ENCODE data around the gene CYP26B1. TPM values are rescaled to one million over a fixed set of nuclear protein-coding genes. Genes with fewer than 3 reads are reported as not detected.

CYP26B1 gene
- polyA plus RNA-seq, 1 donor (not counting 4 experiments of a cell fraction or from before 2014, with no cell fraction given), result 1.2 TPM

- Histone ChIP-seq H3K79me2 (ENCODE audit: control insufficient read depth, insufficient read depth, low read length) (no peaks in the 10 kb centered on the region), H3K4me2 (ENCODE audit: control insufficient read depth, extremely low read depth, insufficient read depth, low read depth, low read length) (no peak overlapping the region), H3K27ac (ENCODE audit: control insufficient read depth, insufficient read depth, low read length) (no peak overlapping the region), H3K9me1 (ENCODE audit: control insufficient read depth, extremely low read depth, insufficient read depth, low read length) (no peaks in the 10 kb centered on the region), H2AFZ (ENCODE audit: control insufficient read depth, low read length) (no peak overlapping the region), H3K4me1 (ENCODE audit: control insufficient read depth, extremely low read depth, insufficient read depth, low read length) (peaks cover 12% of the 10 kb centered on the region), H3K4me3 (ENCODE audit: control insufficient read depth in 2 of 3, extremely low read depth in 1 of 3, insufficient read depth in 2 of 3, low read depth in 1 of 3, low read length in 3 of 3) (no peak overlapping the region), H3K36me3 (ENCODE audit: control insufficient read depth in 2 of 2, extremely low read depth in 1 of 2, insufficient read depth in 2 of 2, low read length in 2 of 2) (no peaks in the 10 kb centered on the region), H4K20me1 (ENCODE audit: control insufficient read depth, extremely low read depth, insufficient read depth, low read length) (no peaks in the 10 kb centered on the region), H3K9ac (ENCODE audit: control insufficient read depth, extremely low read depth, insufficient read depth, low read length) (no peak overlapping the region), H3K9me3 (ENCODE audit: control insufficient read depth, low read depth, low read length) (no peaks in the 10 kb centered on the region), H3K27me3 (ENCODE audit: control insufficient read depth, extremely low read depth, insufficient read depth, low read length) (no peaks in the 10 kb centered on the region)
- TF ChIP-seq, protein P1, sequence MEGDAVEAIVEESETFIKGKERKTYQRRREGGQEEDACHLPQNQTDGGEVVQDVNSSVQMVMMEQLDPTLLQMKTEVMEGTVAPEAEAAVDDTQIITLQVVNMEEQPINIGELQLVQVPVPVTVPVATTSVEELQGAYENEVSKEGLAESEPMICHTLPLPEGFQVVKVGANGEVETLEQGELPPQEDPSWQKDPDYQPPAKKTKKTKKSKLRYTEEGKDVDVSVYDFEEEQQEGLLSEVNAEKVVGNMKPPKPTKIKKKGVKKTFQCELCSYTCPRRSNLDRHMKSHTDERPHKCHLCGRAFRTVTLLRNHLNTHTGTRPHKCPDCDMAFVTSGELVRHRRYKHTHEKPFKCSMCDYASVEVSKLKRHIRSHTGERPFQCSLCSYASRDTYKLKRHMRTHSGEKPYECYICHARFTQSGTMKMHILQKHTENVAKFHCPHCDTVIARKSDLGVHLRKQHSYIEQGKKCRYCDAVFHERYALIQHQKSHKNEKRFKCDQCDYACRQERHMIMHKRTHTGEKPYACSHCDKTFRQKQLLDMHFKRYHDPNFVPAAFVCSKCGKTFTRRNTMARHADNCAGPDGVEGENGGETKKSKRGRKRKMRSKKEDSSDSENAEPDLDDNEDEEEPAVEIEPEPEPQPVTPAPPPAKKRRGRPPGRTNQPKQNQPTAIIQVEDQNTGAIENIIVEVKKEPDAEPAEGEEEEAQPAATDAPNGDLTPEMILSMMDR (optimal IDR thresholded peaks at IDR 0.05 in 1 of 3, IDR thresholded peaks at IDR 0.05 in 1 of 3, conservative IDR thresholded peaks at IDR 0.05 in 1 of 3; ENCODE audit: extremely low read depth in 1 of 3, insufficient read depth in 2 of 3, low read length in 3 of 3), result no peak
- TF ChIP-seq EZH2 (IDR thresholded peaks at IDR 0.05; ENCODE audit: low read length), result no peak
- DNase-seq (ENCODE audit: low read depth, low spot score) (no peak), FAIRE-seq (no peak)
- dilution Hi-C loops (cut with MboI; ENCODE audit: extremely low pct_ligation_motif_present, low sequenced_read_pairs), result no loop called here
Observed at GRCh38 chr2:72130659-72131360, 16.9 kb downstream of the CYP26B1 start.

- no peaks in the 10 kb centered on the region for H3K36me3 ChIP-seq (ENCODE audit: control insufficient read depth in 2 of 2, extremely low read depth in 1 of 2, insufficient read depth in 2 of 2, low read length in 2 of 2)
- DNase-seq (ENCODE audit: low read depth, low spot score), result no peak
- dilution Hi-C loops (cut with MboI; ENCODE audit: extremely low pct_ligation_motif_present, low sequenced_read_pairs), result no loop called here
Observed at GRCh38 chr2:72129681-72130340, 17.9 kb downstream of the CYP26B1 start.

More at GRCh38 chr2:72129681-72130340, 17.9 kb downstream of the CYP26B1 start:
- Histone ChIP-seq H3K9ac (ENCODE audit: control insufficient read depth, extremely low read depth, insufficient read depth, low read length) (no peak overlapping the region), H3K4me2 (ENCODE audit: control insufficient read depth, extremely low read depth, insufficient read depth, low read depth, low read length) (peak overlapping the region; percentile 68), H3K79me2 (ENCODE audit: control insufficient read depth, insufficient read depth, low read length) (no peaks in the 10 kb centered on the region), H4K20me1 (ENCODE audit: control insufficient read depth, extremely low read depth, insufficient read depth, low read length) (no peaks in the 10 kb centered on the region), H3K27ac (ENCODE audit: control insufficient read depth, insufficient read depth, low read length) (no peak overlapping the region), H3K9me3 (ENCODE audit: control insufficient read depth, low read depth, low read length) (no peaks in the 10 kb centered on the region), H3K27me3 (ENCODE audit: control insufficient read depth, extremely low read depth, insufficient read depth, low read length) (no peaks in the 10 kb centered on the region), H2AFZ (ENCODE audit: control insufficient read depth, low read length) (no peak overlapping the region), H3K9me1 (ENCODE audit: control insufficient read depth, extremely low read depth, insufficient read depth, low read length) (no peaks in the 10 kb centered on the region), H3K4me1 (ENCODE audit: control insufficient read depth, extremely low read depth, insufficient read depth, low read length) (peaks cover 12% of the 10 kb centered on the region), H3K4me3 (ENCODE audit: control insufficient read depth in 2 of 3, extremely low read depth in 1 of 3, insufficient read depth in 2 of 3, low read depth in 1 of 3, low read length in 3 of 3) (no peak overlapping the region)
- TF ChIP-seq, protein P1 (optimal IDR thresholded peaks at IDR 0.05 in 1 of 3, IDR thresholded peaks at IDR 0.05 in 1 of 3, conservative IDR thresholded peaks at IDR 0.05 in 1 of 3; ENCODE audit: extremely low read depth in 1 of 3, insufficient read depth in 2 of 3, low read length in 3 of 3), result no peak
- no peak for TF ChIP-seq EZH2 (IDR thresholded peaks at IDR 0.05; ENCODE audit: low read length)
- peak; percentile 46 for FAIRE-seq

Data from keratinocyte (primary cell).